ENCODE data around the gene RWDD3.

GRCh38 chr1:95226781-95227660 is 7.0 kb upstream of the RWDD3 start:
- no peak for TF ChIP-seq CTCF (IDR thresholded peaks at IDR 0.05)
- TF ChIP-seq POLR2A (IDR thresholded peaks at IDR 0.05), result no peak
- no peak for TF ChIP-seq POLR2AphosphoS5 (IDR thresholded peaks at IDR 0.05)
